Measurements from ENCODE around the gene MYOZ2.

Gene MYOZ2

DNA sequence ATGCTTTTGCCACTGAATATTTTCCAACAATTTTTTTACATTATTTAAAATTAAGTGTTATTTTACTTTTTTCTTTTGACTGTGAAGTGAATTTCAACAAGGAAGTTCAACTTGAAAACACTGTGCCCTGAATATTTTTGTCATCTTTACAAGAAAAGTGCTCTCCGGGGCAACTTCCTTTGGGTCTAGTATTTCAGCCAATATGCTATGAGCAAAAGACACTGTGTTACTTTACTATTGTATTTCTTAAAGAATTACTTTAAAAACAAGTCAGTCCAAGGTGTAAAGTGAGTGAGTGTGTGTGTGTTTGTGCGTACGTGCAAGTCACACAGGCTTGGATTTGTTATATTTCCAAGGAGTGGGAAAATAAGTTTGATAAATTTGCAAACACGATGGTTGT is 69.3 kb downstream of the MYOZ2 start:
- no peaks in the 10 kb centered on the region for H3K27me3 Mint-ChIP-seq
- peaks cover 24% of the 10 kb centered on the region for H3K4me1 Mint-ChIP-seq
- H3K9me3 Mint-ChIP-seq, result no peaks in the 10 kb centered on the region
- H3K36me3 Mint-ChIP-seq (ENCODE audit: low read depth), result no peaks in the 10 kb centered on the region
- H3K4me3 Mint-ChIP-seq, result no peak overlapping the region
- DNase-seq (no peak), ATAC-seq (no peak)
- H3K27ac Mint-ChIP-seq, result no peak overlapping the region

DNA sequence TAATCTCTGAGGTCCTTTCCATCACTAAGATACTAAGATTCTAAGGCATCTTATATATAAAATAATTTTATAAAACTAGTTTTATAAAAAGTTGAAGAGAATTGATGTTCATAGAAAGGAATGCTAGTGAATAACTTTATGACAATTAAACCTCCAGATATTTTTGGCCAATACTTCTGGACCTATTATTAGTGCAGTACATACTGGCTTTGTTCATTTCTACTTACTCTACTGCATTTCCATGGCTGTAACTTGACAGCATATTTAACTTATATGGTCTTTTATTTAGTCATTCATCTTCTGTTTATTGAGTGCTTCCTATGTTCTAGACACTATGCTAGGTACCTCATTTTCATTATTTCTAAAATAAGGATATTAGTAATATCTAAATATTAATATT is 70.1 kb downstream of the MYOZ2 start:
- DNase-seq, result no peak
- Mint-ChIP-seq H3K4me1 (peaks cover 29% of the 10 kb centered on the region), H3K4me3 (no peak overlapping the region), H3K27me3 (no peaks in the 10 kb centered on the region), H3K27ac (no peak overlapping the region), H3K9me3 (no peaks in the 10 kb centered on the region), H3K36me3 (ENCODE audit: low read depth) (no peaks in the 10 kb centered on the region)
- no peak for ATAC-seq

DNA sequence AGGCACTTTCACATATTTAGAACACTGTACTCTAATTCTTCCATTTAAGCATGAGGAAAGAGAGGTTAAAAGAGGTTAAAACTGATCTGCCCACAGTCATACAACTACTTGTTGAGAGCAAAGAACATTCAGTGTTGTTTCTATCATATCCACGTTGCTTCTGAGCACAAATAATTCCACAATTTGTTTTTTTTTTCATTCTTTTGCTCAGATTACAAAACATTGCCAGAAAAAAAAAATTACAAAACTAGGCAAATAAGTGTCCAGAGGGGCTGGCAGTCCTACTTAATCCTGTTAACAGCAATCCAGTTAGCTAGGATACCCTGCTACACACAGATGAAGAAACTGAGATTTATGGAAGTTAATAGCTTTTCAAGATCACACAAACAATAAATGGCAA is 70.5 kb downstream of the MYOZ2 start:
- no peak for DNase-seq
- Mint-ChIP-seq H3K27ac (no peak overlapping the region), H3K9me3 (no peaks in the 10 kb centered on the region), H3K4me1 (peaks cover 34% of the 10 kb centered on the region), H3K36me3 (ENCODE audit: low read depth) (no peaks in the 10 kb centered on the region), H3K27me3 (no peaks in the 10 kb centered on the region), H3K4me3 (no peak overlapping the region)
- no peak for ATAC-seq

- no peak overlapping the region for H3K27ac Mint-ChIP-seq
- H3K4me3 Mint-ChIP-seq, result no peak overlapping the region
- DNase-seq, result no peak
- ATAC-seq, result no peak
- no peaks in the 10 kb centered on the region for H3K36me3 Mint-ChIP-seq (ENCODE audit: low read depth)
- H3K27me3 Mint-ChIP-seq, result no peaks in the 10 kb centered on the region
- no peaks in the 10 kb centered on the region for H3K9me3 Mint-ChIP-seq
- peaks cover 42% of the 10 kb centered on the region for H3K4me1 Mint-ChIP-seq
Measured at GRCh38 chr4:119207051-119207450, 71.4 kb downstream of the MYOZ2 start.

DNA sequence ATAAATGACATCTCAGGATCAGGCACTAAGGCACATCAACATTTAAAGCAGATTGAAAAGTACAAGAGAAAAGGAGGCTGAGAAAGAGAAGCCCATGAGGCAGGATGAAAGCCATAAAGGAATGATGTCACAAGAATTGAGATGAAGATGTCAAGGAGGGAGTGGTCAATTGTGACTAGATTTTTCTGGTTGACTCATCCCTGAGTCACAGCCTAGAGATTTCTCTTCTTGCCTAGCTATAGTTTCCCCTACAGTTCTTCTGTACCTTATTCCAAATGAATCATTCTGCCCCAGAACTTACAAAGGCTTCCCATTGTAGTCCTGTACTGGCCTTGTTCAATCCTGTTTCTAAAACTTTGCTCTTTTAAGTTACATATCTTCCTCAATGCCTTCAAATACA is 73.4 kb downstream of the MYOZ2 start:
- Mint-ChIP-seq H3K36me3 (ENCODE audit: low read depth) (no peaks in the 10 kb centered on the region), H3K4me3 (peak overlapping the region; percentile 55), H3K27ac (peak overlapping the region; percentile 92), H3K4me1 (peaks cover 52% of the 10 kb centered on the region), H3K9me3 (no peaks in the 10 kb centered on the region), H3K27me3 (no peaks in the 10 kb centered on the region)
- peak; percentile 64 for ATAC-seq
- DNase-seq, result peak; percentile 56

DNA sequence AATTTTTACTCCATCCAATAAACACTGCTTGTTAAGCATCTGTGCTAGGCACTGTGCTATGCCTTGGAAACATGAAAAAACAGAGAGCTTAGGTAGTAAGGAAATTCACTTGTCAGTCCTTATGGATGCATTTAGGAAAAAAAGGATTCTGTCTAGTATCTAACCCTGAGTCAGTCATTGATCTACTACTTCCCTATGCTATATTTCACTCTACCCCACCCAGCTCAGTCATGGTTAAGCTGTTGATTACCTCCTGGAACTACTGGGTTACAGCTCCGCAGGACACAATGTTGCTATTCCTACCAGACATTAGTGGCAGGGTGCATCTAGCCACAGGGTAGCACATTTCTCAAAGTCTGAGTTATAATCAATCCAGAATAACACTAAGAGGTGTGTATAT is 74.0 kb downstream of the MYOZ2 start:
- Mint-ChIP-seq H3K4me1 (peaks cover 54% of the 10 kb centered on the region), H3K27ac (peak overlapping the region; percentile 92), H3K36me3 (ENCODE audit: low read depth) (no peaks in the 10 kb centered on the region), H3K4me3 (peak overlapping the region; percentile 55), H3K9me3 (no peaks in the 10 kb centered on the region), H3K27me3 (no peaks in the 10 kb centered on the region)
- DNase-seq (no peak), ATAC-seq (no peak)

DNA sequence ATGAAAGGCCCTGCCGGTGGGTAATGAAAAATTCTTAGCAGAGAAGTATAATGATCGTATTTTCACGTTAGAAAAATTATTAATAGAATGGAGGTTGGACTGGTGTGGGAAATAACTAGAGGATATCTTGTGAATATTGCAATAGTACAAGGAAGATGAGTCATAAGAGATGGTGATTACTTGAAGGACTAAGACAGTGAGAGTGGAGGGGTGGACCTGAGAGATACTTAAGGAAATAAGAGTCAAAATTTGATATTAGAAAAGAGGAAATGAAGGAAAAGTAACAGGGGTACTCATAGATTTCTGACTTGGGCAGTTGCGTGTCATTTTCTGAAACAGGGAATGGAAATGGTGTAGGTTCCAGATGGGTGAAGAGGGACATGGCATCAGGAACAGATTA is 75.1 kb downstream of the MYOZ2 start:
- no peak for DNase-seq
- no peak for ATAC-seq

DNA sequence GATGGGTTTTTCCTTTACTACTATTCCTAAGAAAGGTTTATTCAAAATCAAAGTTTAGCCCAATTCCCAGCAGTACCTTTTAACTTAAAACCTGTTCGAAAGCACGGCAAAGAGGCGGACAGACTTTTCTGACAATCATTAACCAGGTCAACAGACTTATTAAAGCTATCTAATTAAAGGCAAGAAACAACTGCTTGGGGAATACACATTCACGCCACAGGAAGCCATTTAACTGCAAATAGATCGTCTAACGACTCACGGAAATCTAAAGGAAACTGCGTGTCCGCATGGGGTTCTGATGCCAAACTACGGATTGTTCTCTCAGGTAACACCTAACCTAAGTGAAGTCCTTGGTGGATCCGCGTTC is 76.2 kb downstream of the MYOZ2 start:
- peak overlapping the region; percentile 90 for H3K27ac Mint-ChIP-seq
- no peaks in the 10 kb centered on the region for H3K9me3 Mint-ChIP-seq
- no peak for DNase-seq
- peaks cover 58% of the 10 kb centered on the region for H3K4me1 Mint-ChIP-seq
- ATAC-seq, result no peak
- peak overlapping the region; percentile 91 for H3K4me3 Mint-ChIP-seq
- no peaks in the 10 kb centered on the region for H3K27me3 Mint-ChIP-seq
- peaks cover 2% of the 10 kb centered on the region for H3K36me3 Mint-ChIP-seq (ENCODE audit: low read depth)

More for the DNA sequence above, 75.1 kb downstream of the MYOZ2 start:
- H3K27ac Mint-ChIP-seq, result peak overlapping the region; percentile 90
- no peaks in the 10 kb centered on the region for H3K27me3 Mint-ChIP-seq
- no peaks in the 10 kb centered on the region for H3K9me3 Mint-ChIP-seq
- H3K4me1 Mint-ChIP-seq, result peaks cover 58% of the 10 kb centered on the region
- peak overlapping the region; percentile 91 for H3K4me3 Mint-ChIP-seq
- no peaks in the 10 kb centered on the region for H3K36me3 Mint-ChIP-seq (ENCODE audit: low read depth)

GRCh38 chr4:119212234-119212963 is 76.8 kb downstream of the MYOZ2 start, which contains the start of gene USP53:
TSS of gene USP53 (plus strand) at chr4:119212713. CDS start at chr4:119239760, 27,047 bp downstream.
- Mint-ChIP-seq H3K27me3 (no peaks in the 10 kb centered on the region), H3K36me3 (ENCODE audit: low read depth) (peaks cover 7% of the 10 kb centered on the region), H3K4me1 (peaks cover 53% of the 10 kb centered on the region), H3K27ac (peak within 1 kb of the TSS; percentile 90), H3K9me3 (no peaks in the 10 kb centered on the region), H3K4me3 (peak within 1 kb of the TSS; percentile 91)
- ATAC-seq (peak; percentile 91), DNase-seq (peak; percentile 97)

DNA sequence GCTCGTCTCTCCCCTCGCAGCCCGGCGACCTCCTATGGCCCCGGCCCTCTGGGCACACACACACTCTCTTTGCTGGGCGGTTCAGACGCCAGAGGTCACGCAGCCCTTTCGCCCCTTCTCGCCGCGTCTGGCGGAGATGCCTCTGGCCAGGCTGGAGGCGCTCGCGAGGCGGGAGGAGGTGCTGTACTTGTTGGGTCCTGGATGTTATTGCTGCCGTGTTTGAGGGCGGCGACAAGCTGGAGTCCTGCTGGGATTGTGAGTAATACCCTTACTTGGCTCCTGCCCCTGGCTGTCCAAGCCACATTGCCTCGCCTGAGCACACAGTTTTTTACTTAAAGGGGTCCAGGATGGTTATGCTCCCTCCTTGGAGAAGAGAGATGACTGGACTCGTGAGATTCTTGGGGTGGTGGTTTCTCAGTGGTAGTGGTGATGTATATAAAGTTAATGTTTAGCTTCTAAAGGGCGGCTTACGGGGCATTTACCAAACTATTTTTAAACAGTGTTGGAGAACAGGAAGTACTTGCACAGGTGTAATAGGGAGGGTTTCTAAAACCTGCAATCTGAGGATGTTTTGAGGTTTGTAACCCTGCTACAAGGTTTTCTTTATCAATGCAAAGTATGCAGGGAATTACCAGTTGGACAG is 77.5 kb downstream of the MYOZ2 start:
- Mint-ChIP-seq H3K4me3 (peak overlapping the region; percentile 91), H3K4me1 (peaks cover 55% of the 10 kb centered on the region), H3K9me3 (no peaks in the 10 kb centered on the region), H3K27me3 (no peaks in the 10 kb centered on the region), H3K36me3 (ENCODE audit: low read depth) (peaks cover 13% of the 10 kb centered on the region), H3K27ac (peak overlapping the region; percentile 90)
- ATAC-seq, result peak; percentile 55
- DNase-seq, result peak; percentile 70

GRCh38 chr4:119218093-119218492 is 82.5 kb downstream of the MYOZ2 start:
- no peak for DNase-seq
- Mint-ChIP-seq H3K4me1 (peaks cover 21% of the 10 kb centered on the region), H3K36me3 (ENCODE audit: low read depth) (peaks cover 34% of the 10 kb centered on the region), H3K27me3 (no peaks in the 10 kb centered on the region), H3K27ac (no peak overlapping the region), H3K4me3 (no peak overlapping the region), H3K9me3 (no peaks in the 10 kb centered on the region)
- ATAC-seq, result no peak

- Mint-ChIP-seq H3K36me3 (ENCODE audit: low read depth) (peaks cover 48% of the 10 kb centered on the region), H3K4me1 (peaks cover 8% of the 10 kb centered on the region), H3K27me3 (no peaks in the 10 kb centered on the region), H3K4me3 (no peak overlapping the region), H3K9me3 (peaks cover 4% of the 10 kb centered on the region), H3K27ac (no peak overlapping the region)
- DNase-seq (no peak), ATAC-seq (no peak)
Measured at GRCh38 chr4:119221412-119221811, 85.8 kb downstream of the MYOZ2 start.

GRCh38 chr4:119227690-119228089 is 92.1 kb downstream of the MYOZ2 start:
- H3K27me3 Mint-ChIP-seq, result no peaks in the 10 kb centered on the region
- peaks cover 18% of the 10 kb centered on the region for H3K4me1 Mint-ChIP-seq
- H3K9me3 Mint-ChIP-seq, result peaks cover 4% of the 10 kb centered on the region
- no peak overlapping the region for H3K27ac Mint-ChIP-seq
- H3K4me3 Mint-ChIP-seq, result no peak overlapping the region
- peaks cover 27% of the 10 kb centered on the region for H3K36me3 Mint-ChIP-seq (ENCODE audit: low read depth)
- DNase-seq (no peak), ATAC-seq (no peak)

DNA sequence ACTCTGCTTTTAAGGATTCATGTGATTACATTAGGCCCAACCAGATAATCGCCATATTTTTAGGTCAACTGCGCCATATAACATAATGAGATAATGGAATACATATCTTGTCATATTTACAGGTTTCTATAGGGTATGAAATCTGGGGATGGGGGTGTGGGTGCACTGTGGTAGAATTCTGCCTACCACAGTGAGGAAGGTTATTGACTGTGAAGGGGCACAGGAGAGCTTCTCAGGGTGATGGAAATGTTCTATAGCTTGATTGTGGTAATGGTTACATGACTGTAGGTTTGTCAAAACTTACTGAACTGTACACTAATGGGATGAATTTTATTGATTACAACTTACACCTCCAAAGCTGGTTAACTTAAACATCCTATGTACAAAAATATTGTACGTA is 92.8 kb downstream of the MYOZ2 start:
- no peak for DNase-seq
- peak; percentile 43 for ATAC-seq
- peaks cover 4% of the 10 kb centered on the region for H3K9me3 Mint-ChIP-seq
- H3K36me3 Mint-ChIP-seq (ENCODE audit: low read depth), result peaks cover 23% of the 10 kb centered on the region
- peaks cover 25% of the 10 kb centered on the region for H3K4me1 Mint-ChIP-seq
- H3K4me3 Mint-ChIP-seq, result no peak overlapping the region
- H3K27me3 Mint-ChIP-seq, result no peaks in the 10 kb centered on the region
- H3K27ac Mint-ChIP-seq, result no peak overlapping the region

GRCh38 chr4:119229908-119230687 is 94.5 kb downstream of the MYOZ2 start:
- no peak for DNase-seq
- Mint-ChIP-seq H3K4me1 (peaks cover 33% of the 10 kb centered on the region), H3K9me3 (no peaks in the 10 kb centered on the region), H3K27ac (no peak overlapping the region), H3K4me3 (no peak overlapping the region), H3K36me3 (ENCODE audit: low read depth) (peaks cover 11% of the 10 kb centered on the region), H3K27me3 (no peaks in the 10 kb centered on the region)
- ATAC-seq, result no peak
